Esophagus squamous epithelium (tissue), 5 donors: ENCODE measurements around the gene ABCC5. TPM values are rescaled to one million over a fixed set of nuclear protein-coding genes. Genes with fewer than 3 reads are reported as not detected.

Experiments
- DNase-seq: peaks from one replicate; lab custom pipeline; 2025; lab: John Stamatoyannopoulos, UW
- H3K27ac ChIP-seq, 4 donors: fragments of 200-600 bp; sonication (generic); one replicate each; pipeline ENCODE4 v1.5.1; 2016 to 2019; ENCODE audit warnings: mild to moderate bottlenecking in 1 of 4
- H3K27me3 ChIP-seq, 4 donors: fragments of 200-600 bp; sonication (generic); 1 replicate in 3 of 4; 2 replicates in 1 of 4; pipeline versions ENCODE4 v1.5.1 to v1.6.0; 2017 to 2021; ENCODE audit warnings: antibody characterized with exemption in 1 of 4
- H3K36me3 ChIP-seq, 3 donors: fragments of 200-600 bp; sonication (generic); one replicate each; pipeline ENCODE4 v1.5.1; 2016 to 2019
- H3K4me1 ChIP-seq, 3 donors: fragments of 200-600 bp; sonication (generic); one replicate each; pipeline ENCODE4 v1.5.1; 2017 to 2019
- H3K4me3 ChIP-seq, 4 donors: fragments of 200-600 bp; sonication (generic); 1 replicate in 3 of 4; 2 replicates in 1 of 4; pipeline ENCODE4 v1.5.1; 2016 to 2019; ENCODE audit warnings: mild to moderate bottlenecking in 2 of 4, moderate library complexity in 1 of 4
- H3K9me3 ChIP-seq, 3 donors: fragments of 200-600 bp; sonication (generic); one replicate each; pipeline ENCODE4 v1.5.1; 2016 to 2019
- POLR2A ChIP-seq, 4 donors: fragments of 450-650 bp; IDR thresholded peaks; one replicate each; pipeline ENCODE4 v1.6.1; 2017; ENCODE audit warnings: antibody characterized with exemption in 4 of 4, mild to moderate bottlenecking in 4 of 4, moderate library complexity in 3 of 4
- WGBS, 2 donors: methylation state at CpG; one replicate each; pipeline ENCODE4 v1.1.5; 2018; 5-methylcytosine and 5-hydroxymethylcytosine counted together
- intact Hi-C: fragments of 100-400 bp; cut with DNase I; formaldehyde crosslinking; loops from one replicate; pipeline ENCODE4 v1.15.0; 2022
- total RNA-seq, 4 donors: library from RNA; depleted of rRNA; stranded (reverse); fragments of >200 nt; gene quantifications; one replicate each; pipeline ENCODE4 v1.1.0, GENCODE V29; 2016
- TF ChIP-seq, protein P1 (sequence below), 6 experiments: fragments of 450-650 bp in 4 of 6; fragments of 200-600 bp in 2 of 6; sonication (generic) in 2 of 6; IDR thresholded peaks; one replicate each; pipeline ENCODE4 v1.5.1; 2016 to 2019; ENCODE audit warnings: antibody characterized with exemption in 6 of 6, mild to moderate bottlenecking in 4 of 6, moderate library complexity in 4 of 6
- donor health status: DM: yes; HTN: yes; CAD: no.

ABCC5 gene
- total RNA-seq, 4 donors from 2014 or later = 34.3 to 50.2 (median 40.4) TPM

- intact Hi-C loops = loop anchor here (5.0 to 10.0 kb wide), 2 partner anchors 118 to 120 kb away; partner anchors contain the start of gene EIF2B5
- Histone ChIP-seq H3K4me1 (peaks cover 9 to 42% (median 10%) of the 10 kb centered on the region in 3 donors), H3K27me3 (no peaks in the 10 kb centered on the region), H3K4me3 (peak overlapping the region; percentile 84 to 100 (median 98)), H3K9me3 (no peaks in the 10 kb centered on the region), H3K27ac (peak overlapping the region; percentile 89 to 95 (median 90)), H3K36me3 (peaks cover 0 to 23% (median 0%) of the 10 kb centered on the region in 3 donors)
- TF ChIP-seq, protein P1, sequence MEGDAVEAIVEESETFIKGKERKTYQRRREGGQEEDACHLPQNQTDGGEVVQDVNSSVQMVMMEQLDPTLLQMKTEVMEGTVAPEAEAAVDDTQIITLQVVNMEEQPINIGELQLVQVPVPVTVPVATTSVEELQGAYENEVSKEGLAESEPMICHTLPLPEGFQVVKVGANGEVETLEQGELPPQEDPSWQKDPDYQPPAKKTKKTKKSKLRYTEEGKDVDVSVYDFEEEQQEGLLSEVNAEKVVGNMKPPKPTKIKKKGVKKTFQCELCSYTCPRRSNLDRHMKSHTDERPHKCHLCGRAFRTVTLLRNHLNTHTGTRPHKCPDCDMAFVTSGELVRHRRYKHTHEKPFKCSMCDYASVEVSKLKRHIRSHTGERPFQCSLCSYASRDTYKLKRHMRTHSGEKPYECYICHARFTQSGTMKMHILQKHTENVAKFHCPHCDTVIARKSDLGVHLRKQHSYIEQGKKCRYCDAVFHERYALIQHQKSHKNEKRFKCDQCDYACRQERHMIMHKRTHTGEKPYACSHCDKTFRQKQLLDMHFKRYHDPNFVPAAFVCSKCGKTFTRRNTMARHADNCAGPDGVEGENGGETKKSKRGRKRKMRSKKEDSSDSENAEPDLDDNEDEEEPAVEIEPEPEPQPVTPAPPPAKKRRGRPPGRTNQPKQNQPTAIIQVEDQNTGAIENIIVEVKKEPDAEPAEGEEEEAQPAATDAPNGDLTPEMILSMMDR (IDR thresholded peaks at IDR 0.05) = peak; percentile 91 to 98 (median 98)
- TF ChIP-seq POLR2A (IDR thresholded peaks at IDR 0.05) = no peak
- no peak for DNase-seq
- 30 to 31% methylated on average over 9 to 10 of the region's 57 CpGs for WGBS, 2 donors
These were observed 643 bp downstream of the ABCC5 start for GRCh38 chr3:184016811-184017671.

DNA sequence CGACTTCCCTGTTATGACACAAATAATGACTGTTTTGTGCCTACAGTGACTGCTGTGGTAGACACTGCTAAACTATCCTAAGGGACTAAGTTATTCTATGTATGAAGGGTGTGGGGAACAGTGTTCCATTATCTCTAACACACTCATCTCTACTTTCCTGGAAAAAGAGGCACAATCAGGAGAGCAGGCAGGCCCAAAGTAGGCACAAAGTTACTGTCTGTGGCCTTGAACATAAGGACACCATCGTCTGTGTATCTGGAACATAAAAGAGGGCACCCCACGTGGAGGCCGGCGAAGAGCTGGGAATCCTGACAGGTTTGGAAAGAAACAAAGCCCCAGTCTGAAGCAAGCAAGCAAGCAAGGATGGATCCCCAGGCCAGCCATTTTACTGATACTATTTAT, 1.5 kb downstream of the ABCC5 start:
- no peaks in the 10 kb centered on the region for H3K27me3 ChIP-seq
- H3K27ac ChIP-seq = peak overlapping the region; percentile 89 to 95 (median 90)
- H3K4me1 ChIP-seq = peaks cover 9 to 42% (median 10%) of the 10 kb centered on the region in 3 donors
- 37 to 45% methylated on average over 5 of the region's 5 CpGs for WGBS, 2 donors
- H3K4me3 ChIP-seq = peak overlapping the region; percentile 4 to 100 (median 92)
- TF ChIP-seq, protein P1 (IDR thresholded peaks at IDR 0.05) = no peak
- no peak for TF ChIP-seq POLR2A (IDR thresholded peaks at IDR 0.05)
- DNase-seq = no peak
- intact Hi-C loops = loop anchor here (5.0 to 10.0 kb wide), 2 partner anchors 119 kb away; partner anchors contain the start of gene EIF2B5
- peaks cover 0 to 31% (median 0%) of the 10 kb centered on the region in 3 donors for H3K36me3 ChIP-seq
- H3K9me3 ChIP-seq = no peaks in the 10 kb centered on the region

DNA sequence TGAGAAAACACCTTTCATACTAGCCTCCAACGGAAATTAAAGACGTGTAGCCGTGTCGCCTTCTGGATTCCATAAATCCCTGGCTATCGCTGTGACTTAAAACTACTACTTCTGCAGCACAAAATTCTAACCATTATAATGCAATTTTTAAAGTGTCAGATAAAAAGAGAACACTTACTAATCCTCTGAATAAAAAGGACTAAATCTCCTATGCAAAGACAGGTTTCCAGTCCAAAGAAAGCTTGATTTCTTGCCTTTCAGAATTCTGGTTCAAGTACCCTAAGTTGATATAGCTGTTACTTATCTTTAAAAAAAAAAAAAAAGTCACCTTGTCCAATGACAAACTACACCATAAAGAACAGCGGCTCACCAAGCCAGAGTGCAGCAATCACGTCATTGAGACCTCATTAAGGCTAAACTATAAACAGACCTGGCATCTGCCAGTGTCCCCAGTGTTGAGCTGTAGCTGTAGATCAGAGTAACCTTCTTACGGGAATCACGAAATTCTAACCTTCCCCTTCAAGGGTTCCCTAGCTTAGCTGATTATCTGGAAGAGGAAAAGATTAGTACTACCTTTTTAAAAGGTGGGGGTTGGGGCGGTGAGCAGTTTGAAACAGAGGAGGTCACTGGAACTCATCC, 2.2 kb downstream of the ABCC5 start:
- 46 to 63% methylated on average over 10 of the region's 10 CpGs for WGBS, 2 donors
- DNase-seq = no peak
- peak overlapping the region; percentile 4 to 100 (median 92) for H3K4me3 ChIP-seq
- H3K27me3 ChIP-seq = no peaks in the 10 kb centered on the region
- peak overlapping the region; percentile 89 to 95 (median 90) for H3K27ac ChIP-seq
- intact Hi-C loops = loop anchor here (5.0 to 10.0 kb wide), 2 partner anchors 118 to 119 kb away; partner anchors contain the start of gene EIF2B5
- H3K36me3 ChIP-seq = peaks cover 0 to 38% (median 0%) of the 10 kb centered on the region in 3 donors
- TF ChIP-seq, protein P1 (IDR thresholded peaks at IDR 0.05) = no peak
- TF ChIP-seq POLR2A (IDR thresholded peaks at IDR 0.05) = no peak
- no peaks in the 10 kb centered on the region for H3K9me3 ChIP-seq
- H3K4me1 ChIP-seq = peaks cover 9 to 42% (median 10%) of the 10 kb centered on the region in 3 donors

DNA sequence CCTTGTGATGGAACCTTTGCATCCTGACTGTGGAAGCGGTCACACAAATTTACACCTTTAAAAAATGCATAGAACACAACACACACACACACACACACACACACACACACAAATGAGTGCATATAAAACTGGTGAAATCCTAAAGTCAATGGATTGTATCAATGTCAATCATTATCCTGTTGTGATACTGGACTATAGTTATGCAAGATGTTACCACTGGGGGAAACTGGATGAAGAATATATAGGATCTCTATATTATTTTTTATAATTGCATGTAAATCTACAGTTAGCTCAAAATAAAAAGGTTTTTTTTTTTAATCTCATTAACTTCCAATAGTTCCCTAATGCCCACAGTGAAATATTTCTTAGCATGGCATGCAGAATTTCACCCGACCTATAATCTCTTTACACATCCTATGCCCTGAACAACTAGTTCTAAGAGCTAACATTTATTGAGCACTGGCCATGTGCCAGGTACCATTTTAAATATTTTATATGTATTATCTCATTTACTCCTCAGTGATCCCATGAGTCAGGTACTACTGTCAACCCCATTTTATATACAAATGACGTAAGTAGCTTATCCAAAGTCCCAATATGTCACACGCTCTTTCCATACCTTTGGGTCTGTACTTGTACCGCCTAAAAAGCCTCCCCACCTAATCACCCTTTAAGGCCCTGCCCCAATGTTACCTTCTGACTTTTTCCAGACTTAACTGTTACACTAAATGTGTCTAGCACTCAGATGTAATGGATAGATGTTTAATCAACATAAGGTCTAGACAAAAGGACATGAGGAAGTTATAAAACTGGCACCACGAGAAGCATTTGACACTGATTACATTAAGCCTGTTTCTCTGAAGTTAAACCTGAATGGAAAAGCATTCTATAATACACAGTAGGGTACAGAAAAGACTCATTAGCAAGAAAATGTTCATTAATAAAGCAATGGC, 5.5 kb downstream of the ABCC5 start:
- Histone ChIP-seq H3K4me3 (no peak overlapping the region), H3K27ac (no peak overlapping the region), H3K4me1 (peaks cover 17 to 57% (median 28%) of the 10 kb centered on the region in 3 donors), H3K27me3 (no peaks in the 10 kb centered on the region), H3K36me3 (peaks cover 0 to 58% (median 3%) of the 10 kb centered on the region in 3 donors), H3K9me3 (no peaks in the 10 kb centered on the region)
- intact Hi-C loops = loop anchor here (10.0 kb wide), 1 partner anchor 123 kb away; the partner anchor contains the start of gene EIF2B5
- DNase-seq = no peak
- TF ChIP-seq, protein P1 (IDR thresholded peaks at IDR 0.05) = no peak
- no peak for TF ChIP-seq POLR2A (IDR thresholded peaks at IDR 0.05)
- whole genome bisulfite sequencing, 2 donors = 79 to 89% methylated on average over 6 of the region's 6 CpGs
